HepG2 (cell line): Measurements from ENCODE around the gene PDE9A. TPM values are rescaled to one million over a fixed set of nuclear protein-coding genes. Genes with fewer than 3 reads are reported as not detected.

Experiments used
- ATF1 ChIP-seq: IDR thresholded peaks from 2 replicates; pipeline ENCODE4 v1.6.1; 2016; ENCODE audit warnings: mild to moderate bottlenecking, control low read depth
- ELF4 ChIP-seq: sonication (generic); formaldehyde crosslinking; IDR thresholded peaks from 2 replicates; pipeline ENCODE4 v1.5.0; 2020; ENCODE audit warnings: missing genetic modification reagents, mild to moderate bottlenecking, moderate library complexity, borderline replicate concordance
- FOXC1 ChIP-seq: sonication (generic); formaldehyde crosslinking; IDR thresholded peaks from 2 replicates; pipeline ENCODE4 v1.8.0; 2022; ENCODE audit warnings: mild to moderate bottlenecking, missing genetic modification reagents, borderline replicate concordance
- FOXK2 ChIP-seq: fragments of 450-650 bp; IDR thresholded peaks from 2 replicates; pipeline ENCODE4 v1.6.1; 2016
- GPBP1L1 ChIP-seq: sonication (generic); formaldehyde crosslinking; IDR thresholded peaks from 2 replicates; pipeline ENCODE4 v1.5.0; 2020; ENCODE audit warnings: mild to moderate bottlenecking, missing genetic modification reagents
- HIVEP1 ChIP-seq: sonication (generic); formaldehyde crosslinking; IDR thresholded peaks from 2 replicates; pipeline ENCODE4 v1.4.0; 2020; ENCODE audit warnings: mild to moderate bottlenecking, missing genetic modification reagents
- LCORL ChIP-seq, 2 experiments: fragments of 450-650 bp in 1 of 2; sonication (generic) in 1 of 2; formaldehyde crosslinking in 1 of 2; IDR thresholded peaks; 2 replicates each; pipeline versions ENCODE4 v1.5.0 to v1.6.1; 2017 to 2020; ENCODE audit warnings: antibody characterized with exemption in 1 of 2, missing genetic modification reagents in 1 of 2
- MEF2D ChIP-seq: sonication (generic); formaldehyde crosslinking; IDR thresholded peaks from 2 replicates; pipeline ENCODE4 v1.5.1; 2020; ENCODE audit warnings: mild to moderate bottlenecking, missing genetic modification reagents
- MTERF4 ChIP-seq: sonication (generic); formaldehyde crosslinking; IDR thresholded peaks from 2 replicates; pipeline ENCODE4 v1.8.0; 2023; ENCODE audit warnings: mild to moderate bottlenecking, missing genetic modification reagents
- NFATC3 ChIP-seq: sonication (generic); formaldehyde crosslinking; IDR thresholded peaks from 2 replicates; pipeline ENCODE4 v1.5.1; 2020; ENCODE audit warnings: mild to moderate bottlenecking, missing genetic modification reagents
- NFRKB ChIP-seq: fragments of 450-650 bp; IDR thresholded peaks from 2 replicates; pipeline ENCODE4 v1.6.1; 2017
- REPIN1 ChIP-seq: sonication (generic); formaldehyde crosslinking; IDR thresholded peaks from 2 replicates; pipeline ENCODE4 v1.8.0; 2022; ENCODE audit warnings: missing genetic modification reagents, low read depth, mild to moderate bottlenecking, borderline replicate concordance
- SIX4 ChIP-seq: sonication (generic); formaldehyde crosslinking; IDR thresholded peaks from 2 replicates; pipeline ENCODE4 v1.4.0; 2020; ENCODE audit warnings: missing genetic modification reagents
- SSRP1 ChIP-seq: IDR thresholded peaks from 2 replicates; pipeline ENCODE4 v1.6.1; 2016; ENCODE audit warnings: control low read depth
- TRIM24 ChIP-seq: sonication (generic); formaldehyde crosslinking; IDR thresholded peaks from 2 replicates; pipeline ENCODE4 v1.8.0; 2022; ENCODE audit warnings: mild to moderate bottlenecking, missing genetic modification reagents
- ZBTB10 ChIP-seq: sonication (generic); formaldehyde crosslinking; IDR thresholded peaks from 2 replicates; pipeline ENCODE4 v1.4.0; 2020; ENCODE audit warnings: missing genetic modification reagents, borderline replicate concordance
- ZBTB7A ChIP-seq: sonication (generic); formaldehyde crosslinking; IDR thresholded peaks from 2 replicates; pipeline ENCODE4 v1.8.0; 2022; ENCODE audit warnings: mild to moderate bottlenecking, missing genetic modification reagents
- ZEB1 ChIP-seq: IDR thresholded peaks from 2 replicates; pipeline ENCODE4 v1.6.1; 2012; ENCODE audit warnings: mild to moderate bottlenecking, low read depth, inconsistent platforms; ENCODE audit not compliant: insufficient replicate concordance
- ZNF263 ChIP-seq: sonication (generic); formaldehyde crosslinking; IDR thresholded peaks from 2 replicates; pipeline ENCODE4 v1.4.0; 2020; ENCODE audit warnings: missing genetic modification reagents
- ZNF549 ChIP-seq: sonication (generic); formaldehyde crosslinking; IDR thresholded peaks from 2 replicates; pipeline ENCODE4 v1.5.0; 2020; ENCODE audit warnings: missing genetic modification reagents
- ZNF619 ChIP-seq: sonication (generic); formaldehyde crosslinking; IDR thresholded peaks from 2 replicates; pipeline ENCODE4 v1.4.0; 2020; ENCODE audit warnings: mild to moderate bottlenecking, missing genetic modification reagents
- ZNF7 ChIP-seq: IDR thresholded peaks from 2 replicates; pipeline ENCODE4 v1.6.1; 2016; ENCODE audit warnings: missing biosample characterization, missing genetic modification reagents
- ZNF790 ChIP-seq: sonication (generic); formaldehyde crosslinking; IDR thresholded peaks from 2 replicates; pipeline ENCODE4 v1.8.0; 2022; ENCODE audit warnings: missing genetic modification reagents, mild to moderate bottlenecking, borderline replicate concordance
- polyA plus RNA-seq, 8 experiments: library from polyadenylated mRNA; depleted of rRNA in 3 of 8; stranded (reverse) in 7 of 8; unstranded in 1 of 8; fragments of >200 nt; fragmentation: Illumina TruSeq in 4 of 8; extraction: Trizol in 4 of 8; gene quantifications; 2 replicates each; pipeline versions ENCODE4 v1.2.1 to v1.2.3, GENCODE V29; 2011 to 2016; ENCODE audit warnings: low read depth in 4 of 8, missing spikeins in 1 of 8, mixed read lengths in 1 of 8; ENCODE audit not compliant: insufficient read depth in 1 of 8
- total RNA-seq, 5 experiments: library from RNA; depleted of rRNA; stranded (reverse); fragments of >200 nt; fragmentation: Illumina TruSeq; extraction: Trizol; gene quantifications; 2 replicates each; pipeline ENCODE4 v1.2.3, GENCODE V29; 2016; ENCODE audit warnings: low read depth in 1 of 5
- TF ChIP-seq, protein P1 (sequence below): sonication (generic); formaldehyde crosslinking; IDR thresholded peaks from 2 replicates; pipeline ENCODE4 v1.9.0; 2021; ENCODE audit warnings: missing genetic modification reagents, mild to moderate bottlenecking, borderline replicate concordance
- TF ChIP-seq, protein P2 (sequence below): sonication (generic); formaldehyde crosslinking; IDR thresholded peaks from 2 replicates; pipeline ENCODE4 v1.5.0; 2020; ENCODE audit warnings: missing genetic modification reagents

PDE9A gene
- total and polyA plus RNA-seq, 2 of the 13 experiments (the other 11 are each of a cell fraction or from before 2014, with no cell fraction given) = 4.6 to 19.7 TPM

DNA sequence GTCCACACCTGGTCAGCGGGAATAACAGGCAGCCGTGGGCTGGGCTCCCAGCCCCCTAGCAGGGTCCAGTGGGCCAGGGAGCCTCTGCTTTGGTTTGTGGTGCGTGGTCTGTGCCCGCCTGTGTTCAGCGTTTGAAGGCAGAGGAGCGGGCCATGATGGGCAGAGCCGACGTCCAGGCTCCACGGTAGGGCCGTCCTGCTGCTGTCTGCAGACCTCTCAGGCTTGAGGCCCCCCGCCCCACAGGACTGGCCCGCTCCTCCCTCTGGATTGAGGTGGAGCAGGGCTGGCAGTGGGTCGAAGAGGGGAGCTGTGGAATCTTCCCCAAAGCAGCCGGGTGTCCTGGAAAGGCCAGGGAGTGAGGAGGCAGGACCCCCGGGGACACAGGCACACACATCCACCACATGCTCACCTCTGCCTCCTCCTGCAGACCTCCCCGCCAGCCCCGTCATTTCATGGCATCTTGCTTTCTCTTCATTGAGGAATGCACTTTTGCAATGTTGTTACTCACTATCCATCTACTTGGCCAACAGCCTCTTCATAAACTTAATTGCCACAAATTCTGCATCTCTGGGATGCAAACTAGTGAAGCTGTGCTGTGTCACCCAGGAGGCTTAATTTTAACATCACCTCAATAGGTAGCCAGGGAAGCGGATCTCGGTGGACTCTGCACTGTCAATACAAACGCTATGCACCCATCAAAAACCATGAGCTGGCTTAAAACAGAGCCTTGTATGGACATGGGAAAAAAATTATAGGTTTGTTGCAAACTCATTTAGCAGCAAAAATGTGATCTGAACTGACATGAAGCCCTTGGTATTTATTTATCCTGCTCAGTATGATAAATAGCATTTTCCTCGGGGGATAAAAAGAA lies 85.9 kb downstream of the PDE9A start (continued):
- TF ChIP-seq, protein P1, sequence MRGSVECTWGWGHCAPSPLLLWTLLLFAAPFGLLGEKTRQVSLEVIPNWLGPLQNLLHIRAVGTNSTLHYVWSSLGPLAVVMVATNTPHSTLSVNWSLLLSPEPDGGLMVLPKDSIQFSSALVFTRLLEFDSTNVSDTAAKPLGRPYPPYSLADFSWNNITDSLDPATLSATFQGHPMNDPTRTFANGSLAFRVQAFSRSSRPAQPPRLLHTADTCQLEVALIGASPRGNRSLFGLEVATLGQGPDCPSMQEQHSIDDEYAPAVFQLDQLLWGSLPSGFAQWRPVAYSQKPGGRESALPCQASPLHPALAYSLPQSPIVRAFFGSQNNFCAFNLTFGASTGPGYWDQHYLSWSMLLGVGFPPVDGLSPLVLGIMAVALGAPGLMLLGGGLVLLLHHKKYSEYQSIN (CRISPR knock-in tag) = no peak
- TF ChIP-seq FOXC1 (CRISPR knock-in tag) (no peak), NFRKB (no peak), GPBP1L1 (no peak), ATF1 (CRISPR knock-in tag) (no peak), ZNF790 (CRISPR knock-in tag) (no peak), ZNF619 (CRISPR knock-in tag) (no peak), ZBTB7A (CRISPR knock-in tag) (no peak), REPIN1 (CRISPR knock-in tag) (no peak), TRIM24 (CRISPR knock-in tag) (no peak), MEF2D (no peak), NFATC3 (CRISPR knock-in tag) (no peak), SSRP1 (CRISPR knock-in tag) (no peak), HIVEP1 (CRISPR knock-in tag) (no peak), ZEB1 (no peak), SIX4 (CRISPR knock-in tag) (no peak), FOXK2 (no peak), ELF4 (CRISPR knock-in tag) (no peak), ZNF549 (CRISPR knock-in tag) (no peak), LCORL (IDR thresholded peaks at IDR 0.05) (no peak), LCORL (CRISPR knock-in tag; IDR thresholded peaks at IDR 0.05) (peak; percentile 73), MTERF4 (CRISPR knock-in tag) (no peak), ZNF7 (CRISPR knock-in tag) (no peak), ZNF263 (CRISPR knock-in tag) (0 out of 2 replicates have a peak, but pooled peaks have one; percentile 20), ZBTB10 (no peak)
- TF ChIP-seq, protein P2, sequence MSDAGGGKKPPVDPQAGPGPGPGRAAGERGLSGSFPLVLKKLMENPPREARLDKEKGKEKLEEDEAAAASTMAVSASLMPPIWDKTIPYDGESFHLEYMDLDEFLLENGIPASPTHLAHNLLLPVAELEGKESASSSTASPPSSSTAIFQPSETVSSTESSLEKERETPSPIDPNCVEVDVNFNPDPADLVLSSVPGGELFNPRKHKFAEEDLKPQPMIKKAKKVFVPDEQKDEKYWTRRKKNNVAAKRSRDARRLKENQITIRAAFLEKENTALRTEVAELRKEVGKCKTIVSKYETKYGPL (CRISPR knock-in tag) = no peak
